ENCODE measurements around the gene ATMIN. TPM values are rescaled to one million over a fixed set of nuclear protein-coding genes. Genes with fewer than 3 reads are reported as not detected.

Gene ATMIN
- total and polyA plus RNA-seq, 12 donors, result 7.4 to 32.0 (median 29.0) TPM

GRCh38 chr16:81001330-81001729 is 34.3 kb upstream of the ATMIN start:
- H3K9me3 ChIP-seq, result no peaks in the 10 kb centered on the region
- intact Hi-C loops (cut with DNase I), result loop anchor here in 2 of 10 donors (10.0 kb wide), 1 partner anchor 733 kb away; no protein-coding TSS in a partner anchor
- WGBS, 2 donors, result 86 to 88% methylated on average over 5 of the region's 5 CpGs
- H3K36me3 ChIP-seq, result no peaks in the 10 kb centered on the region
- no peak for ATAC-seq
- TF ChIP-seq, protein P1, sequence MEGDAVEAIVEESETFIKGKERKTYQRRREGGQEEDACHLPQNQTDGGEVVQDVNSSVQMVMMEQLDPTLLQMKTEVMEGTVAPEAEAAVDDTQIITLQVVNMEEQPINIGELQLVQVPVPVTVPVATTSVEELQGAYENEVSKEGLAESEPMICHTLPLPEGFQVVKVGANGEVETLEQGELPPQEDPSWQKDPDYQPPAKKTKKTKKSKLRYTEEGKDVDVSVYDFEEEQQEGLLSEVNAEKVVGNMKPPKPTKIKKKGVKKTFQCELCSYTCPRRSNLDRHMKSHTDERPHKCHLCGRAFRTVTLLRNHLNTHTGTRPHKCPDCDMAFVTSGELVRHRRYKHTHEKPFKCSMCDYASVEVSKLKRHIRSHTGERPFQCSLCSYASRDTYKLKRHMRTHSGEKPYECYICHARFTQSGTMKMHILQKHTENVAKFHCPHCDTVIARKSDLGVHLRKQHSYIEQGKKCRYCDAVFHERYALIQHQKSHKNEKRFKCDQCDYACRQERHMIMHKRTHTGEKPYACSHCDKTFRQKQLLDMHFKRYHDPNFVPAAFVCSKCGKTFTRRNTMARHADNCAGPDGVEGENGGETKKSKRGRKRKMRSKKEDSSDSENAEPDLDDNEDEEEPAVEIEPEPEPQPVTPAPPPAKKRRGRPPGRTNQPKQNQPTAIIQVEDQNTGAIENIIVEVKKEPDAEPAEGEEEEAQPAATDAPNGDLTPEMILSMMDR (IDR thresholded peaks at IDR 0.05), result no peak
- DNase-seq, result no peak
- H3K27me3 ChIP-seq, result no peaks in the 10 kb centered on the region
- no peak overlapping the region for H3K27ac ChIP-seq
- H3K4me3 ChIP-seq, result no peak overlapping the region
- peaks cover 2 to 59% (median 43%) of the 10 kb centered on the region in 9 donors for H3K4me1 ChIP-seq

DNA sequence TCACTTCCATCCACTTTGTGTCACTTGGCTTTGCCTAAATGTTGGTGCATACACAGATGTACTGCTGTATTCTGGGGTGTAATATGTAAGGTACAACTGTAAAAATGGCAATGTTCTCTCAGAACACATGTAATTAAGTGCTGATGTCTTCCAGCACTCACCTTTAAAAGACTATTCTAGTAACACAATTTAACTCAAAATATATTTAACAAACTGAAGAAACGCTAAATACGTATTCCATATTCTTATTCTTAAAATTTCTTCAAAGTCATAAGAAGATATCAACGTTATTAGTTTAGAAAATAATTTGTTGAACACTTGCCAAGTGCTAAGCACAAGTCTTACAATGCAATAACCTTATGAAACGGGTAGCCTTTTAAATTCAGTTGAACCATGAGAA is 32.6 kb upstream of the ATMIN start:
- no peak for DNase-seq
- no peak for ATAC-seq
- no peak overlapping the region for H3K4me3 ChIP-seq
- 64 to 75% methylated on average over 4 of the region's 4 CpGs for WGBS, 2 donors
- TF ChIP-seq, protein P1 (IDR thresholded peaks at IDR 0.05), result no peak
- H3K36me3 ChIP-seq, result no peaks in the 10 kb centered on the region
- intact Hi-C loops (cut with DNase I), result loop anchor here in 2 of 10 donors (10.0 kb wide), 1 partner anchor 732 kb away; no protein-coding TSS in a partner anchor
- no peaks in the 10 kb centered on the region for H3K9me3 ChIP-seq
- H3K27me3 ChIP-seq, result no peaks in the 10 kb centered on the region
- peak overlapping the region in 8 of 10 donors; percentile 18 to 99 (median 74) for H3K27ac ChIP-seq
- H3K4me1 ChIP-seq, result peaks cover 4 to 45% (median 29%) of the 10 kb centered on the region in 9 donors

- H3K4me3 ChIP-seq, result peak overlapping the region in 6 of 10 donors; percentile 43 to 98 (median 80)
- ATAC-seq, result no peak
- H3K9me3 ChIP-seq, result no peaks in the 10 kb centered on the region
- intact Hi-C loops (cut with DNase I), result loop anchor here in 2 of 10 donors (10.0 kb wide), 1 partner anchor 731 kb away; no protein-coding TSS in a partner anchor
- TF ChIP-seq, protein P1 (IDR thresholded peaks at IDR 0.05), result no peak
- peaks cover 4 to 45% (median 29%) of the 10 kb centered on the region in 9 donors for H3K4me1 ChIP-seq
- no peak for DNase-seq
- 57 to 67% methylated on average over 11 of the region's 11 CpGs for WGBS, 2 donors
- H3K27ac ChIP-seq, result peak overlapping the region in 9 of 10 donors; percentile 18 to 99 (median 62)
- no peaks in the 10 kb centered on the region for H3K27me3 ChIP-seq
- no peaks in the 10 kb centered on the region for H3K36me3 ChIP-seq
Measured at GRCh38 chr16:81003610-81004460, 31.8 kb upstream of the ATMIN start.

GRCh38 chr16:81004646-81005353 is 30.8 kb upstream of the ATMIN start:
- H3K4me1 ChIP-seq, result peaks cover 4 to 45% (median 29%) of the 10 kb centered on the region in 9 donors
- 48% methylated on average over 14 of the region's 14 CpGs for WGBS, 2 donors
- DNase-seq (peak in 1 of 2 donors; percentile 46), ATAC-seq (no peak)
- TF ChIP-seq, protein P1 (IDR thresholded peaks at IDR 0.05), result peak; percentile 52 to 80 (median 71)
- intact Hi-C loops (cut with DNase I), result loop anchor here in 3 of 10 donors (5.0 to 10.0 kb wide), 2 partner anchors 73 to 730 kb away; partner anchors contain the start of gene C16orf46 (in 1 of the 3)
- H3K36me3 ChIP-seq, result no peaks in the 10 kb centered on the region
- peak overlapping the region in 8 of 10 donors; percentile 30 to 99 (median 98) for H3K27ac ChIP-seq
- H3K4me3 ChIP-seq, result peak overlapping the region in 7 of 10 donors; percentile 74 to 98 (median 88)
- no peaks in the 10 kb centered on the region for H3K27me3 ChIP-seq
- H3K9me3 ChIP-seq, result no peaks in the 10 kb centered on the region

Measured in heart right ventricle (tissue), 16 donors.